WTC11 (cell line): ENCODE data around the gene CD101. TPM values are rescaled to one million over a fixed set of nuclear protein-coding genes. Genes with fewer than 3 reads are reported as not detected.
"Not testable (repeated sequence)": the region's sequence is repeated elsewhere in the genome, so short reads cannot be mapped to it uniquely, and the experiment has no call there.

Experiments
- ATAC-seq: fragments of 200-7000 bp; cut with Tn5 transposase; 2 replicates; pipeline ENCODE4 v1.10.0; 2021; ENCODE audit warnings: mild to moderate bottlenecking, moderate library complexity
- CTCF ChIA-PET: fragments of 300-600 bp; sonication (Branson Sonifier 250); formaldehyde crosslinking; loops from one replicate; lab custom pipeline; 2021; ENCODE audit warnings: antibody characterized with exemption; lab: Charles Lee
- POLR2A ChIA-PET: fragments of 350-600 bp; sonication (Branson Sonifier 250); formaldehyde crosslinking; loops from one replicate; lab custom pipeline; 2021; ENCODE audit warnings: antibody characterized with exemption; lab: Charles Lee
- DNase-seq: peaks from one replicate; pipeline ENCODE4 v3.0.0; 2021; ENCODE audit warnings: low spot score
- H3K27ac Mint-ChIP-seq: 2 replicates; pipeline ENCODE4 v1.8.0; 2021; ENCODE audit warnings: mixed read lengths
- H3K27me3 Mint-ChIP-seq: 2 replicates; pipeline ENCODE4 v1.8.0; 2021; ENCODE audit warnings: low read depth, mild to moderate bottlenecking, moderate library complexity, mixed read lengths
- H3K36me3 Mint-ChIP-seq: 2 replicates; pipeline ENCODE4 v1.8.0; 2021; ENCODE audit warnings: mixed read lengths
- H3K4me1 Mint-ChIP-seq: 2 replicates; pipeline ENCODE4 v1.8.0; 2022; ENCODE audit warnings: mixed read lengths
- H3K4me3 Mint-ChIP-seq: 2 replicates; pipeline ENCODE4 v1.8.0; 2021; ENCODE audit warnings: mild to moderate bottlenecking, moderate library complexity, mixed read lengths
- H3K9me3 Mint-ChIP-seq: 2 replicates; pipeline ENCODE4 v1.8.0; 2021; ENCODE audit warnings: mixed read lengths
- GABPB1 ChIP-seq: sonication (generic); formaldehyde crosslinking; IDR thresholded peaks from 2 replicates; pipeline ENCODE4 v1.8.1; 2023; ENCODE audit warnings: mild to moderate bottlenecking, missing genetic modification reagents
- KAT7 ChIP-seq: sonication (generic); formaldehyde crosslinking; IDR thresholded peaks from 2 replicates; pipeline ENCODE4 v1.8.1; 2023; ENCODE audit warnings: missing genetic modification reagents, mild to moderate bottlenecking, borderline replicate concordance
- RELA ChIP-seq: sonication (generic); formaldehyde crosslinking; IDR thresholded peaks from 2 replicates; pipeline ENCODE4 v1.8.1; 2022; ENCODE audit warnings: missing genetic modification reagents, mild to moderate bottlenecking, borderline replicate concordance
- RORB ChIP-seq: fragments of 250-450 bp; sonication (Bioruptor Pico); IDR thresholded peaks from 2 replicates; pipeline ENCODE4 v1.9.0; 2021; ENCODE audit warnings: mild to moderate bottlenecking
- SMAD3 ChIP-seq: sonication (generic); formaldehyde crosslinking; IDR thresholded peaks from 2 replicates; pipeline ENCODE4 v1.8.0; 2022; ENCODE audit warnings: missing genetic modification reagents, mild to moderate bottlenecking, borderline replicate concordance
- SP1 ChIP-seq: sonication (generic); formaldehyde crosslinking; conservative IDR thresholded peaks from 2 replicates; pipeline ENCODE4 v1.8.1; 2022; ENCODE audit warnings: missing genetic modification reagents
- TCF7 ChIP-seq: sonication (generic); formaldehyde crosslinking; IDR thresholded peaks from 2 replicates; pipeline ENCODE4 v1.8.0; 2022; ENCODE audit warnings: mild to moderate bottlenecking, low read depth, missing genetic modification reagents, moderate library complexity
- TEAD1 ChIP-seq: sonication (generic); formaldehyde crosslinking; IDR thresholded peaks from 2 replicates; pipeline ENCODE4 v1.8.0; 2022; ENCODE audit warnings: mild to moderate bottlenecking, missing genetic modification reagents
- TP53 ChIP-seq: sonication (generic); formaldehyde crosslinking; IDR thresholded peaks from 2 replicates; pipeline ENCODE4 v1.8.1; 2023; ENCODE audit warnings: mild to moderate bottlenecking, missing genetic modification reagents
- ZBTB21 ChIP-seq: sonication (generic); formaldehyde crosslinking; IDR thresholded peaks from 2 replicates; pipeline ENCODE4 v1.8.1; 2023; ENCODE audit warnings: mild to moderate bottlenecking, missing genetic modification reagents, borderline replicate concordance
- ZNF219 ChIP-seq: sonication (generic); formaldehyde crosslinking; IDR thresholded peaks from 2 replicates; pipeline ENCODE4 v1.8.0; 2023; ENCODE audit warnings: missing genetic modification reagents, mild to moderate bottlenecking, borderline replicate concordance
- ZNF317 ChIP-seq: sonication (generic); formaldehyde crosslinking; IDR thresholded peaks from 2 replicates; pipeline ENCODE4 v1.8.1; 2023; ENCODE audit warnings: low read depth, mild to moderate bottlenecking, moderate library complexity, missing genetic modification reagents, borderline replicate concordance
- total RNA-seq: library from RNA; stranded (reverse); gene quantifications from 3 replicates; pipeline ENCODE4 v1.2.3, GENCODE V29; 2021
- TF ChIP-seq, protein P1 (sequence below): sonication (generic); formaldehyde crosslinking; IDR thresholded peaks from 2 replicates; pipeline ENCODE4 v1.8.0; 2022; ENCODE audit warnings: mild to moderate bottlenecking, missing genetic modification reagents
- TF ChIP-seq, protein P2 (sequence below): sonication (generic); formaldehyde crosslinking; IDR thresholded peaks from 2 replicates; pipeline ENCODE4 v1.8.1; 2022; ENCODE audit warnings: mild to moderate bottlenecking, moderate library complexity, missing genetic modification reagents
- TF ChIP-seq, protein P3 (sequence below): sonication (generic); formaldehyde crosslinking; IDR thresholded peaks from 2 replicates; pipeline ENCODE4 v1.8.1; 2023; ENCODE audit warnings: mild to moderate bottlenecking, missing genetic modification reagents
- TF ChIP-seq, protein P4 (sequence below): sonication (generic); formaldehyde crosslinking; conservative IDR thresholded peaks from 2 replicates; pipeline ENCODE4 v1.8.1; 2023; ENCODE audit warnings: mild to moderate bottlenecking, low read depth, missing genetic modification reagents, moderate library complexity
- TF ChIP-seq, protein P5 (sequence below): fragments of 250-450 bp; sonication (Bioruptor Pico); conservative IDR thresholded peaks from 2 replicates; pipeline ENCODE4 v1.9.0; 2021; ENCODE audit warnings: mild to moderate bottlenecking
- TF ChIP-seq, protein P6 (sequence below): sonication (generic); formaldehyde crosslinking; IDR thresholded peaks from 2 replicates; pipeline ENCODE4 v1.8.1; 2022; ENCODE audit warnings: low read depth, mild to moderate bottlenecking, moderate library complexity, missing genetic modification reagents, borderline replicate concordance

Gene CD101
- total RNA-seq, 1 experiment from 2014 or later: 1.4 TPM

DNA sequence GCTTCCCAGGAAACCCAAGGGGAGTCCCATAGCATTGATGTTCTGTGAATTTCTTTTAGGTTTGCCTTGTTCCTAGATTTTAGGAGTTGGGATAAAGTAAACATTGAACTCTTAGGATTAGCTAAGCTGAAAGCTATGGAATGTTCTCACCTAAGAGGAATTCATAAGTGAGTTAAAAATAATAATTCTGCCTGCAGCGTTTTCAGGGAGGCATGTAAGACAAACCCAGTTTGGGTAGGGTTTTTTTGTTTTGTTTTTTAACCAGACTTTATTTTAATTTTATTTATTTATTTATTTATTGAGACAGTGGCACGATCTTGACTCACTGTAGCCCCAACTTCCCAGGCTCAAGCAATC, 28.9 kb upstream of the CD101 start (continued):
- TF ChIP-seq, protein P1, sequence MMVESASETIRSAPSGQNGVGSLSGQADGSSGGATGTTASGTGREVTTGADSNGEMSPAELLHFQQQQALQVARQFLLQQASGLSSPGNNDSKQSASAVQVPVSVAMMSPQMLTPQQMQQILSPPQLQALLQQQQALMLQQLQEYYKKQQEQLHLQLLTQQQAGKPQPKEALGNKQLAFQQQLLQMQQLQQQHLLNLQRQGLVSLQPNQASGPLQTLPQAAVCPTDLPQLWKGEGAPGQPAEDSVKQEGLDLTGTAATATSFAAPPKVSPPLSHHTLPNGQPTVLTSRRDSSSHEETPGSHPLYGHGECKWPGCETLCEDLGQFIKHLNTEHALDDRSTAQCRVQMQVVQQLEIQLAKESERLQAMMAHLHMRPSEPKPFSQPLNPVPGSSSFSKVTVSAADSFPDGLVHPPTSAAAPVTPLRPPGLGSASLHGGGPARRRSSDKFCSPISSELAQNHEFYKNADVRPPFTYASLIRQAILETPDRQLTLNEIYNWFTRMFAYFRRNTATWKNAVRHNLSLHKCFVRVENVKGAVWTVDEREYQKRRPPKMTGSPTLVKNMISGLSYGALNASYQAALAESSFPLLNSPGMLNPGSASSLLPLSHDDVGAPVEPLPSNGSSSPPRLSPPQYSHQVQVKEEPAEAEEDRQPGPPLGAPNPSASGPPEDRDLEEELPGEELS (CRISPR knock-in tag): no peak
- TF ChIP-seq, all 79 proteins: peak for 0

DNA sequence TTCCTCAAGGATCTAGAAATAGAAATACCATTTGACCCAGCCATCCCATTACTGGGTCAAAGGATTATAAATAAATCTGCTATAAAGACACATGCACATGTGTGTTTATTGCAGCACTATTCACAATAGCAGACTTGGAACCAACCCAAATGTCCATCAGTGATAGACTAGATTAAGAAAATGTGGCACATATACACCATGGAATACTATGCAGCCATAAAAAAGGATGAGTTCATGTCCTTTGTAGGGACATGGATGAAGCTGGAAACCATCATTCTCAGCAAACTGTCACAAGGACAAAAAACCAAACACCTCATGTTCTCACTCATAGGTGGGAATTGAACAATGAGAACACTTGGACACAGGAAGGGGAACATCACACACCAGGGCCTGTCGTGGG, 21.3 kb upstream of the CD101 start:
- ATAC-seq, H3K27ac Mint-ChIP-seq, CTCF ChIA-PET, POLR2A ChIA-PET, H3K4me1 Mint-ChIP-seq, DNase-seq, H3K27me3 Mint-ChIP-seq, H3K4me3 Mint-ChIP-seq: not testable (repeated sequence)
- peaks cover 39% of the 10 kb centered on the region for H3K36me3 Mint-ChIP-seq
- peaks cover 19% of the 10 kb centered on the region for H3K9me3 Mint-ChIP-seq

DNA sequence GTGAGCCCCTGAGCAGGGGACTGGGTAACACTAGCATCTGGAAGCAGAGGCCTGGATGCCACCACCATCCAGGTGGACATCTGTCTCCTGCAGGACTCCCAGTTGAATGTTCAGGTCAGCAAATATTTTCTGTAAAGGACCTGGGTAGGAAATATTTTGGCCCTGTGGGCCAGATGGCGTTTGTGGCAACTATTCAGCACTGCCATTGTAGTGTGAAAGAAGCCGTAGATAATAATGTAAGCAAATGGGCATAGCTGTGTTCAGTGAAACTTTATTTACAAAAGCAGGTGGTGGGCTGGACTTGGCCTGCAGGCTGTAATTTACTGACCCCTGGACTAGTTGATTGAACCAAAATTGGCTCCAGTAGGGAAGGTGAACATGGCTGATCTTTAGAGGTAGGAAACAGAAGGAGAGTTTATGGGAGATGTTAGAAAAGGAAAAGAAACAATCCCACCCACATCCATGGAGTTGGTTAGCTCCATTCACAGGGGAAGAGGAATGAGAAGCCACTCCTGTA, 20.0 kb upstream of the CD101 start:
- peaks cover 10% of the 10 kb centered on the region for H3K4me1 Mint-ChIP-seq
- POLR2A ChIA-PET: no interaction called here
- TF ChIP-seq, protein P2, sequence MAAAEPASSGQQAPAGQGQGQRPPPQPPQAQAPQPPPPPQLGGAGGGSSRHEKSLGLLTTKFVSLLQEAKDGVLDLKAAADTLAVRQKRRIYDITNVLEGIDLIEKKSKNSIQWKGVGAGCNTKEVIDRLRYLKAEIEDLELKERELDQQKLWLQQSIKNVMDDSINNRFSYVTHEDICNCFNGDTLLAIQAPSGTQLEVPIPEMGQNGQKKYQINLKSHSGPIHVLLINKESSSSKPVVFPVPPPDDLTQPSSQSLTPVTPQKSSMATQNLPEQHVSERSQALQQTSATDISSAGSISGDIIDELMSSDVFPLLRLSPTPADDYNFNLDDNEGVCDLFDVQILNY (CRISPR knock-in tag): no peak
- TF ChIP-seq SP1 (no peak), RORB (CRISPR knock-in tag) (no peak), ZNF317 (CRISPR knock-in tag) (no peak), KAT7 (no peak), GABPB1 (no peak), RELA (no peak), ZNF219 (no peak), TP53 (CRISPR knock-in tag) (no peak), SMAD3 (no peak), TCF7 (no peak), ZBTB21 (no peak), TEAD1 (CRISPR knock-in tag) (no peak)
- TF ChIP-seq, protein P3, sequence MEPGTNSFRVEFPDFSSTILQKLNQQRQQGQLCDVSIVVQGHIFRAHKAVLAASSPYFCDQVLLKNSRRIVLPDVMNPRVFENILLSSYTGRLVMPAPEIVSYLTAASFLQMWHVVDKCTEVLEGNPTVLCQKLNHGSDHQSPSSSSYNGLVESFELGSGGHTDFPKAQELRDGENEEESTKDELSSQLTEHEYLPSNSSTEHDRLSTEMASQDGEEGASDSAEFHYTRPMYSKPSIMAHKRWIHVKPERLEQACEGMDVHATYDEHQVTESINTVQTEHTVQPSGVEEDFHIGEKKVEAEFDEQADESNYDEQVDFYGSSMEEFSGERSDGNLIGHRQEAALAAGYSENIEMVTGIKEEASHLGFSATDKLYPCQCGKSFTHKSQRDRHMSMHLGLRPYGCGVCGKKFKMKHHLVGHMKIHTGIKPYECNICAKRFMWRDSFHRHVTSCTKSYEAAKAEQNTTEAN: no peak
- TF ChIP-seq, protein P4, sequence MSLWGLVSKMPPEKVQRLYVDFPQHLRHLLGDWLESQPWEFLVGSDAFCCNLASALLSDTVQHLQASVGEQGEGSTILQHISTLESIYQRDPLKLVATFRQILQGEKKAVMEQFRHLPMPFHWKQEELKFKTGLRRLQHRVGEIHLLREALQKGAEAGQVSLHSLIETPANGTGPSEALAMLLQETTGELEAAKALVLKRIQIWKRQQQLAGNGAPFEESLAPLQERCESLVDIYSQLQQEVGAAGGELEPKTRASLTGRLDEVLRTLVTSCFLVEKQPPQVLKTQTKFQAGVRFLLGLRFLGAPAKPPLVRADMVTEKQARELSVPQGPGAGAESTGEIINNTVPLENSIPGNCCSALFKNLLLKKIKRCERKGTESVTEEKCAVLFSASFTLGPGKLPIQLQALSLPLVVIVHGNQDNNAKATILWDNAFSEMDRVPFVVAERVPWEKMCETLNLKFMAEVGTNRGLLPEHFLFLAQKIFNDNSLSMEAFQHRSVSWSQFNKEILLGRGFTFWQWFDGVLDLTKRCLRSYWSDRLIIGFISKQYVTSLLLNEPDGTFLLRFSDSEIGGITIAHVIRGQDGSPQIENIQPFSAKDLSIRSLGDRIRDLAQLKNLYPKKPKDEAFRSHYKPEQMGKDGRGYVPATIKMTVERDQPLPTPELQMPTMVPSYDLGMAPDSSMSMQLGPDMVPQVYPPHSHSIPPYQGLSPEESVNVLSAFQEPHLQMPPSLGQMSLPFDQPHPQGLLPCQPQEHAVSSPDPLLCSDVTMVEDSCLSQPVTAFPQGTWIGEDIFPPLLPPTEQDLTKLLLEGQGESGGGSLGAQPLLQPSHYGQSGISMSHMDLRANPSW: no peak
- TF ChIP-seq, protein P5, sequence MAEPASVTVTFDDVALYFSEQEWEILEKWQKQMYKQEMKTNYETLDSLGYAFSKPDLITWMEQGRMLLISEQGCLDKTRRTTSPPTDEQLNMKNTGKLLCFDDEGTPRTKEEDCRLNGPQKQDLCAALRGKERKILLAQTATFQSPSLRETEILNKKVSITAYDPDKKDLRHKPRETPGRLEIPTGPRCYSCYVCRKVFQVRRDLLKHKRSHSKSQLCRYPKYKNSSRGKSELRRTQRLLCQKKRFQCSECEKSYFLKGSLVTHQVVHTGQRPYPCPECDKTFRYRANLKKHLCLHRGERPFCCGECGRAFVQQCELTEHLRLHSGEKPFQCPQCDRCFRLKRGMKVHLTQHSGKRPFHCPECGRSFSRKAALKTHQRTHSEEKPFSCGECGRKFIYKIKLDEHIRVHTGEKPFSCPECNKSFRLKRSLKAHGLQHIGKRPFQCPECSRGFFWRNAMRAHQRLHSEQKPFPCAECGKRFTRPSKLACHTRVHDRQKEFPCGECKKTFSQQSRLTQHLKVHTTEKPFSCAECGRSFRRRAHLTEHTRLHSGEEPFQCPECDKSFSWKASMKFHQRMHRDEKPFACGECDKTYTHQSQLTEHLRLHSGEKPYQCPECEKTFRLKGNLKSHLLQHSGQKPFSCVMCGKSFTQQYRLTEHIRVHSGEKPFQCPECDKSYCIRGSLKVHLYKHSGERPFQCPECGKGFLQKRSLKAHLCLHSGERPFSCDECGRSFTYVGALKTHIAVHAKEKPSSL (CRISPR knock-in tag): no peak
- TF ChIP-seq, protein P6, sequence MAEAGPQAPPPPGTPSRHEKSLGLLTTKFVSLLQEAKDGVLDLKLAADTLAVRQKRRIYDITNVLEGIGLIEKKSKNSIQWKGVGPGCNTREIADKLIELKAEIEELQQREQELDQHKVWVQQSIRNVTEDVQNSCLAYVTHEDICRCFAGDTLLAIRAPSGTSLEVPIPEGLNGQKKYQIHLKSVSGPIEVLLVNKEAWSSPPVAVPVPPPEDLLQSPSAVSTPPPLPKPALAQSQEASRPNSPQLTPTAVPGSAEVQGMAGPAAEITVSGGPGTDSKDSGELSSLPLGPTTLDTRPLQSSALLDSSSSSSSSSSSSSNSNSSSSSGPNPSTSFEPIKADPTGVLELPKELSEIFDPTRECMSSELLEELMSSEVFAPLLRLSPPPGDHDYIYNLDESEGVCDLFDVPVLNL (CRISPR knock-in tag): no peak
- TF ChIP-seq, all 79 proteins: peak for 0
- Mint-ChIP-seq H3K36me3 (peaks cover 26% of the 10 kb centered on the region), H3K27ac (peak overlapping the region; percentile 27; the same call in 1 of the 2 replicates), H3K4me3 (no peak overlapping the region), H3K27me3 (no peaks in the 10 kb centered on the region), H3K9me3 (peaks cover 6% of the 10 kb centered on the region)
- CTCF ChIA-PET: no interaction called here
- ATAC-seq: no peak
- DNase-seq: no peak
